ENCODE data around the gene HIVEP1.

- TF ChIP-seq CTCF (conservative IDR thresholded peaks at IDR 0.05) (no peak), EZH2 (IDR thresholded peaks at IDR 0.05; ENCODE audit: low read depth) (no peak)
These were observed 85.7 kb downstream of the HIVEP1 start for GRCh38 chr6:12097791-12098190.

Measured in PC-9 (cell line).